HG02588 (cell line): ENCODE results near the gene ARHGAP18.

ENCODE experiments used
- ATAC-seq: cut with Tn5 transposase; IDR thresholded peaks from one replicate; pipeline ENCODE4 v1.9.1; 2021; ENCODE audit warnings: mild to moderate bottlenecking, moderate library complexity; ENCODE audit not compliant: unreplicated experiment

ARHGAP18 gene

DNA sequence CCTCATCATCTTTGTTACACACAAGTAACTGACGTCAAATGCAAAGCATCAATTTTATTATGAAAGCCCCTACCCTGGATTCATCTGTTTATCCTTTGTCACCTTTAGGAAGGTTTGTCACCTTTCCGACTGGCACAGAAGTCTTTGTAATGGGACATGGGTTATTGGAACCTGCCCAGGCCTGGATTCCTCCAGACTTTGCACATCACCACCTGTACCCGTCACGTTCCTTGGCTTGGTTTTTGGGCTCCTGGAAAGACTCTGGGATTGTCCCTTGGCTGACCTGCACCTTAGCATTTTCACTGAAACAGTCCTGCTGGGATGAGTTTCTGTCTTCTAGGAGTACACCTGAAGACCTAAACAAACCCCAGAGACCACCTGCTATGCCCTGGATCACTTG, 15.4 kb upstream of the ARHGAP18 start:
- ATAC-seq, result no peak

GRCh38 chr6:129719692-129720091, 9.7 kb upstream of the ARHGAP18 start:
- no peak for ATAC-seq

DNA sequence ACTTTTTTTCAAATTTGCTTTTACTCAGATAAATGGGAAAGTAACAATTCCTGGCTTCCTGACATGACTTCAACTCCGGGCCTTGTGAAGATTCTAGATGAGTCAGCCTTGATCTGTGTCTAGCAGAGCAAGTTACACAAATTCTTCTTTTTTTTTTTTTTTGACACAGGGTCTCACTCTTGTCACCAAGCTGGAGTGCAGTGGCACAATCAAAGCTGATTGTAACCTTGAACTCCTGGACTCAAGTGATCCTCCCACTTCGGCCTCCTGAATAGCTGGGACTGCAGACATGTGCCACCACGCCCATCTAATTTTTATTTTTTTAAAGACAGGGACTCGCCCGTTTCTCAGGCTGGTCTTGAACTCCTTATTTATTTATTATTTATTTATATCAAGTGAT, 7.3 kb upstream of the ARHGAP18 start:
- ATAC-seq, result no peak

- ATAC-seq, result no peak
Measured at GRCh38 chr6:129713806-129714333, 3.9 kb upstream of the ARHGAP18 start.

DNA sequence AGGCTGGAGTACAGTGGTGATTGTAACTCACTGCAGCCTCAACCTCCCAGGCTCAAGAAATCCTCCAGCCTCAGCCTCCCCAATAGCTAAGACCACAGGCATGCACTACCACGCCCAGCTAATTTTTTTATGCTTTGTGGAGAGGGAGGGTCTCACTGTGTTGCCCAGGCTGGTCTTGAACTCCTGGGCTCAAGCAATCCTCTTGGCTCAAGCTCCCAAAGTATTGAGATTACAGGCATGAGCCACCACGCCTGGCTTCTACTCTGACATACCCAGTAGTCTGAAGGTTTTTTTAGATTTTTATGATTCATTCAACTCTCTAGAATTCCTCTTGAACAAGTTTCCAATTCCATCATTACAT, 1.3 kb upstream of the ARHGAP18 start:
- ATAC-seq, result no peak

DNA sequence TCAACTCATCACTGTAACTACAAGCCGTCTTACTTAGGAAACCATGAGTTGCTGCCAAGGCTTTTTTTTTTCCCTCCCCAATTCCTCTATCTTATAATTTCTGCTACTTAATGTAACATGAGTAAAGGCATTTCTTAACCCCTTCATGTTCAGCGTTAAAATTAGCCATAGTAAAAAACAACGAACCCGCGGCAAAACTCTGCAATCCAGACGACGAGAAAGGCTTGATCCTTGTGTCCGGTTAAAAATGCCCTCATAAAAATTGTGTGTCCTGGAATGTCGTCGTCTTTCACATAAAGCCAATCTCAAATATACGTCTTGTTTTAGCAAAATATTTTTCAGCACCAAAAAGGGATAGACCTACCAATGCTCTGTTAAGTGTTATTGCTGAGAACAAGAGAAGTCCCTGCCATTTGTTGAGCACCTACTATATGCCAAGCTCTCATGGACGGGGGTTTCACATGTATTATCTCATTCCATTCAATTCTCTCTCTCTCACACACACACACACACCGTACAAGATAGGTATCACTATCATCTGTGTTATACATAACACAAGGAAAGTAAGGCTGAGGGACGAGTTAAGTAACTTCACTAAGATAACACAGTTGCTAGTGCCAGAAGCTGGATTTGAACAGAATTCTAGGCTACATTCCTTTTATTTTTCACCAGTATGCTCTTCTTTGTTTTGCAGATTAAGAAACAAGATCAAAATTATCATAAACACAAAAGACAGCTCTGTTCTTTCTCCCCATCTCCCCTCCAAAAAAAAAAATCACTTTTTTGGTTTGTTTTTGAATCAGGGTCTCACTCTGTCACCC, 683 bp upstream of the ARHGAP18 start:
- no peak for ATAC-seq

- ATAC-seq, result peak; percentile 7
Measured at GRCh38 chr6:129709196-129709768, 695 bp downstream of the ARHGAP18 start.

GRCh38 chr6:129708496-129709195, 1.3 kb downstream of the ARHGAP18 start:
- no peak for ATAC-seq

- ATAC-seq, result no peak
Measured at GRCh38 chr6:129707882-129708495, 2.0 kb downstream of the ARHGAP18 start.

DNA sequence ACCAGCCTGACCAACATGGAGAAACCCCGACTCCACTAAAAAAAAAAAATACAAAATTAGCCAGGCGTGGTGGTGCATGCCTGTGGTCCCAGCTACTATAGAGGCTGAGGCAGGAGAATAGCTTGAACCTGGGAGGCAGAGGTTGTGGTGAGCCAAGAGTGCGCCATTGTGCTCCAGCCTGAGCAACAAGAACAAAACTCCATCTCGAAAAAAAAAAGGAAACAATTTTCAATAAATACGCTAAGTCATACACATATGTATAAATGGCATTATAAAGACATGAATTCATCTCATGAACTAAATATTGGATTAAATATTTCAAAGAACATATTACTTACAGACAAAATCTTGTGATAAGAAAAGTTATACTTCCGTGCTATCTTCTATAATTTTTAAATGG, 2.9 kb downstream of the ARHGAP18 start:
- ATAC-seq, result no peak

DNA sequence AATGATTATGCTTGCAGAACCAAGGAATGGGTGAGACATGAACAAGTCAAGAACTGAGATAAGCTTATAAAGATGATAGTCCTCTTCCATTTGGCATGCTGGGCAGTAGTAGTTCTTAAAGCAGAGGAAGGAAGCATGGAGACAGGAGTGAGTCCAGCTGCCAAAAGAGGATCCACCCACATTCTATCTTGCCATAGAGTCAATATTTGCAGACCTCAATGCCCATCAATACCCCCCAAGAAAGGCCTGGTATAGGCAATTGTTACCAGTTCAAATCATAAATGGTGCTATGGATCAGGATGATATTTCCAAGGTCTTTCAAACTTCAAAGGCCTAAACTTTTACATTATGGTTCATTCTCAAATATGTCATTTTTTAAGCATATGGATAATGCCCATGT, 4.8 kb downstream of the ARHGAP18 start:
- no peak for ATAC-seq

GRCh38 chr6:129704708-129705107, 5.3 kb downstream of the ARHGAP18 start:
- ATAC-seq, result no peak

- no peak for ATAC-seq
Measured at GRCh38 chr6:129701721-129702455, 8.1 kb downstream of the ARHGAP18 start.

DNA sequence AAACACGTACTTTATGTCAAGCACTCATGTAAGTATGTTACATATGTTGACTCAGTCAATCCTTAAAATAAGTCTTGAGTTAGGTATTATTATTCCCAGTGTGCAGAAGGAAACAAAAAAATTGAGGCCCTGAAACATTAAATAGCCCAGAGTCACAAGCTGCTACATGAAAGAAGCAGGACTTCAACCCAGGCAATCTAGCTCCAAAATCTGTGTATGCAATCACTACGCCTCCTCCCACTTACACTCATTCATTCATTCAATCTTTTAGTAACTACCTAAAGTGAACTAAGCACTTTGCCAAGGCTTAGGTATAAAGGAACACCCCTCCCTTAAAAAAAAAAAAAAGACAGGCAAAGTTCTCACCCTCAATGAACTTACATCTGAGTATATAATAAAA, 9.3 kb downstream of the ARHGAP18 start:
- ATAC-seq, result no peak

- no peak for ATAC-seq
Measured at GRCh38 chr6:129699659-129700058, 10.3 kb downstream of the ARHGAP18 start.

GRCh38 chr6:129698430-129698829, 11.5 kb downstream of the ARHGAP18 start:
- ATAC-seq, result no peak

DNA sequence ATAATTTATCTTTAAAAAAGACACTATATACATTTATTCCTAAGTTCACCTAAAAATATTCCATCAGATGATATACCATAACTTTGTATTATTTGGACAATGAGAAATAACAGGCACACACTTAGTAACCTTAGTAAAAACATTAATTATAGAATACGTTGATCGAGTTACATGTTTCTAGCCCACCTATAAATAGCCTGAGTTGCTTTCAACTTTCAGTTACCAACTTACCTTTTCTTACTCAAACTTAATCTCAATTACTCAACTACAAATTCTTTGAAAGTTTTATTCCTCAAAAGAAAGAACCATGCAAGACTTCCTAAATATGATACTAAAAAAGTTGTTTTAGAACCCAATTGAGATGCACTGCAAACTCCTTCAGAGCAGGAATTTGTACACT, 12.2 kb downstream of the ARHGAP18 start:
- no peak for ATAC-seq

GRCh38 chr6:129696843-129697242, 13.1 kb downstream of the ARHGAP18 start:
- ATAC-seq, result no peak

- no peak for ATAC-seq
Measured at GRCh38 chr6:129696028-129696418, 14.0 kb downstream of the ARHGAP18 start.

DNA sequence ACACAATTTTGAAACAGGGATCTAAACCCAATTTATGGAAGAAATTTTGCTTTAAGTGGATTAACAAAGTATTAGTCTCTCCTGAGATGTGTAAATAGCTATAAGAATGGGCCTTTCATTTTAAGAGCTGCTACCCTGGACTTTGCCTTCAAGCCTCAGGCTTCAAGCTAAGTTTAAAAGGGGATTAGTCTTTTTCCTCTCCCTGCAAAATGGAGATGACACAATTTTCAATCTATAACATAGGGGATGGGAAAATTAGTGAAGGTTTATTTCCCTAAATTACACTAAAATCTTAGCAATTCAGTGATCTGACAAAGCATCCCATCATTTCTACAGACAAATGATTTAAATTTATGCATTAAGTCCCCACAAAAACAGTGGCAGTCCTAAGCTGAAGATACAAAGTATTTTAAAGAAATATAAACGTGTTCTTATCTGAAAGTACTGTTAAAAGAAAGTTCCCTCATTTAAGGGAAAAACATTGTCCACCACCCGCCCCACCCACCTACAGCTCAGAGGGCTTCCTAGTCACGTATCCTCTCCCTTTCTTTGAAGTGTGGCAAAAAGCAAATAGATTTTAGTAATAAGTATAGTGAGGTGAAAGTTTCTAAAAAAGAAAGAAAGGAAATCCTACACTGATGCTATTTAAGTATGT, 14.5 kb downstream of the ARHGAP18 start:
- ATAC-seq, result peak; percentile 73
